ENCODE results near the gene VWA7.

The VWA7 gene

DNA sequence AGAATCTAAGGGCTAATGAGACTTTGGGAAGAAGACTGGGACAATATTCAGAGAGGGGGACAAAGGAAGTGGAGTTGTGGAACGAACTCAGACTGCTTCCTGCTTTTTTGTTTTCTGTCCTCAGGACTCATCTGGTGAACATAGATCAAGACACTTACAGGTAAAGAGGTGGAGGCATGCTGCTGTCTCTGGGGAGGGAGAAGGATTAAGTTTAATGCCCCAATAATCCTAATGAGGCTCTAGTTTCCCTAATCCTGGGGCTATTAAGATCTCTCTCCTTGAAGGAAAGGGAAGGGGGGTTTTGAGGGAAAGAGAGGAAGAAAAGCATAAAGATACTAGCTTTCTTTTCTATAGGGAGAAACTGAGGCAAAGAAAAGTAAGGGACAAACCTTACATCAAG lies 32.7 kb downstream of the VWA7 start:
- no peak for DNase-seq

- DNase-seq, result no peak
Measured at GRCh38 chr6:31742894-31743293, 34.2 kb downstream of the VWA7 start.

DNA sequence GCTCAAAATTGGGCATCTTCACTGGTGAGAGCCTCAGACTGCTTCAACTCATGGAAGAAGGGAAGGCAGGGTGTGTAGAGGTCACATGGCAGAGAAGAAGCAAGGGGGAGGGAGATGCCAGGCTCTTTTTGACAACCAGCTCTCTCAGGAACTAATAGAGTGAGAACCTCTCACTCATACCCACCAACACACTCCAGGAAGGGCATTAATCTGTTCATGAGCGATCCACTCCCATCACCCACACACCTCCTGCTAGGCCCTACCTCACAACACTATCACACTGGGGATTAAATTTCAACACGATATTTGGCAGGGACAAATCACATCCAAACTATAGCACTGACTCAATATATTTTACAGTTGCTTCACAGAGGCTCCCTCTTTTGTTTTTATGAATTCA lies 35.3 kb downstream of the VWA7 start:
- no peak for DNase-seq

GRCh38 chr6:31740397-31741223 lies 36.5 kb downstream of the VWA7 start:
- DNase-seq, result no peak

GRCh38 chr6:31739639-31740396 lies 37.3 kb downstream of the VWA7 start, which contains the start of gene MSH5:
Gene MSH5 (plus strand): TSS chr6:31740005. CDS start chr6:31740467, 462 bp downstream.
- peak; percentile 97 for DNase-seq

GRCh38 chr6:31737991-31738979 lies 38.8 kb downstream of the VWA7 start:
- peak; percentile 83 for DNase-seq

- peak; percentile 28 for DNase-seq
Measured at GRCh38 chr6:31737315-31737990, 39.7 kb downstream of the VWA7 start.

DNA sequence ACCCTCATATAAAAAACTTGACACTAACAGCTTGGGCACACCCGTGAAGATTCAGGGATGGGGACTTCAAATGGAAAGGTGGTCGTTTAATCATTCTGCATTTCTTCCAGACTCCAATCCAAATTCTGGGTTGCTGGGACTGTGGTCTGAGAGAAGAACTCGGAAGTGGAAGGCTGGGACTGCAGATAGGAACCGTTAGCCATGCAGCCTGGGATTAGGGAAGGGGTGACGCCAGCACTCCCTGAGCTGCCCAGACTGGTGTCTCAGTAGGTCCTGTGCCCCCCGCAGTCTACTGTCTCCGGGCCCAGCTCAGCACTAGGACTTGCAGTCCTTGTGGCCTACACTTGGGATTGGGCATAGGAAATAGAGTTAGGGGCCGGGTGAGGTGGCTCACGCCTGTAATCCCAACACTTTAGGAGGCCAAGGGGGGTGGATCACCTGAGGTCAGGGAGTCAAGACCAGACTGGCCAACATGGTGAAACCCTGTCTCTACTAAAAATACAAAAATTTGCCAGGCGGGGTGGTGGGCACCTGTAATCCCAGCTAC lies 40.3 kb downstream of the VWA7 start:
- no peak for DNase-seq

GRCh38 chr6:31736021-31736767 lies 40.9 kb downstream of the VWA7 start, which contains the start of gene CLIC1:
Gene CLIC1 (minus strand): TSS chr6:31736530. CDS start chr6:31736300, 230 bp downstream.
- DNase-seq, result peak; percentile 80

DNA sequence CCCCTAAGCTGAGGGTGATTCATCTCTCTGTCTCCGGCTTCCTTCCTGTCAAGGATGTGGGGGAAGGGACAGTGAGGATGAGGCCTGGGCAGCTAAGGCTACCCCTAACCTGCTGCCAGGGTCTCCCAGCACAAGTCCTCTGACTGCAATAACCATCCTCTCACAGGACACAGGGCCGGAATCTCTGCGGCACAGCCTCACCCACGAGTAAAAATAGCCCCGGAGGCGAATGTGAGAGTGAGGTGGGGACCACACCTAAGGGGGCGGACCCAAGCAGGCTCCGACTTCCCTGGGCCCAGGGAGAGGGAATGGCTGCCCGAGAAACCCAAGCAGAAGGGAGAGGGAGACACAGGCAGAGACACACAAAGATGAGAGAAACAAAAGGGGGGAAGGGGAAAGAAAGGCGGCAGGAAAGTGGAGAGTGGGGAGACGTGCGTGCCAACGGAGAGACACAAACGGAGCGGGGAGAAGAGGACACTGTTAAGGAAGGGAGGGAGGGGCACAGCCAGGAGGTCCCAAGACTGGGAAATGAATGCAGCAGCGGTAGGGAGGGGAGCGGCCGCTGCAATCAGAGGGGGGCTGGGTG lies 42.2 kb downstream of the VWA7 start:
- peak; percentile 81 for DNase-seq

GRCh38 chr6:31734247-31734820 lies 42.8 kb downstream of the VWA7 start:
- no peak for DNase-seq

DNA sequence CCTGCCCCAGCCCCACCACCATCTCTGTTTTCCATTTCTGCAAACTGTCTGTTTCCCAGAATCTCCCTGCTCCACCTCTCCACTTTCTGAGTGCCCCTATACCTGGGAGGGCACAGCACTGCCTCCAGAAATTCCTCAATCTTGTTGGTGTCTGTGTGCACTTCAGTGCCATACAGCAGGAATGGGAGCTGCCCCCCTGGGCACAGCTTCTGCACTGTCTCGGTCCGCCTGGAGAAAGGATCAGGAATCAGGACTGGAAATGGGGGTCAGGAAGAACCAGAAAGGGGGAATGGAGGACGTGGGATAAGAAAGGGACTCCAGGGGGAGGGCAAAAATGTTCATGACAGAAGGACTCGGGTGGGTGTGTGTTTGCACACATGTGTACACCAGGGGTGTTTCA lies 43.4 kb downstream of the VWA7 start:
- DNase-seq, result no peak

DNA sequence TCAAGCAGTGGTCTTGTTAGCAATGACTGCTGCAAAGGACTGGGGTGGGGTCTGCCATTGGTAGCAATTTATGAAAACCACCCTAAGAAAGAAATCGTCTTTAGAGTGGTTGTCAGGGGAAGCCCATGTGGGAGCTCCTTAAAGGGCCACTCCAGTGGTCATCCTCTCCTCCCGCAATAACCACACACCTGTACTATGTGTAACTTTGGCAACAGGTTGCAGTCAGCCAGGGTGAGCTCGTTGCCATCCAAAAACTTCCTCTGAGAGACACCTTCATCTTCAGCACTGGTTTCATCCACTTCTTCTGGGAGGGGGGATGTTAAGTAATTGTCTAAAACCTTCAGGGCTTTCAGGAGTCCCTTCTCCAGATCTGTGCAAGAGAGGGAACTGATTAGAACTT lies 45.1 kb downstream of the VWA7 start:
- DNase-seq, result no peak

GRCh38 chr6:31730631-31731086 lies 46.5 kb downstream of the VWA7 start:
- DNase-seq, result no peak

GRCh38 chr6:31729979-31730630 lies 47.0 kb downstream of the VWA7 start:
- DNase-seq, result peak; percentile 75

- peak; percentile 84 for DNase-seq
Measured at GRCh38 chr6:31729515-31729978, 47.6 kb downstream of the VWA7 start.

GRCh38 chr6:31728767-31729514 lies 48.2 kb downstream of the VWA7 start, which contains the start of gene DDAH2:
Gene DDAH2 (minus strand): TSS chr6:31729299. CDS start chr6:31729161, 138 bp downstream.
- no peak for DNase-seq
